Body of pancreas (tissue), 4 donors: ENCODE results near the gene GPRC5B. TPM values are rescaled to one million over a fixed set of nuclear protein-coding genes. Genes with fewer than 3 reads are reported as not detected.
A peak's percentile ranks its signal among the peaks of the same experiment; 100 is the strongest.

ENCODE experiments used
- ATAC-seq: fragments of 150-250 bp; one replicate; pipeline ENCODE4 v1.9.1; 2016
- DNase-seq, 4 donors: peaks; one replicate each; pipeline ENCODE4 v3.0.0-alpha.2; 2019
- H3K27ac ChIP-seq, 4 donors: fragments of 200-600 bp; sonication (generic); 1 replicate in 3 of 4; 2 replicates in 1 of 4; pipeline versions ENCODE4 v1.5.1 to v1.6.1; 2016 to 2019; ENCODE audit warnings: mild to moderate bottlenecking in 1 of 4, mixed read lengths in 1 of 4, moderate library complexity in 1 of 4
- H3K27me3 ChIP-seq, 2 donors: fragments of 200-600 bp; sonication (generic); one replicate each; pipeline ENCODE4 v1.6.0; 2016; ENCODE audit warnings: mild to moderate bottlenecking in 1 of 2
- H3K36me3 ChIP-seq, 2 donors: fragments of 200-600 bp; sonication (generic); replicated peaks in 1 of 2; 2 replicates each; pipeline ENCODE4 v1.5.1; 2016; ENCODE audit warnings: low read depth in 2 of 2; ENCODE audit not compliant: insufficient read depth in 1 of 2
- H3K4me1 ChIP-seq: fragments of 200-600 bp; sonication (generic); one replicate; pipeline ENCODE4 v1.6.0; 2016
- H3K4me3 ChIP-seq, 2 donors: fragments of 200-600 bp; sonication (generic); 1 replicate in 1 of 2; 2 replicates in 1 of 2; pipeline ENCODE4 v1.5.1; 2016 to 2019
- H3K9me3 ChIP-seq, 3 donors: fragments of 200-600 bp; sonication (generic); 1 replicate in 2 of 3; 2 replicates in 1 of 3; pipeline ENCODE4 v1.5.1; 2016
- POLR2A ChIP-seq, 3 donors: fragments of 450-650 bp; IDR thresholded peaks; one replicate each; pipeline ENCODE4 v1.6.1; 2016; ENCODE audit warnings: antibody characterized with exemption in 3 of 3, mild to moderate bottlenecking in 2 of 3
- WGBS, 2 donors: methylation state at CpG; one replicate each; pipeline ENCODE4 v1.1.5; 2017; 5-methylcytosine and 5-hydroxymethylcytosine counted together
- intact Hi-C: fragments of 100-400 bp; cut with DNase I; formaldehyde crosslinking; loops from one replicate; pipeline ENCODE4 v1.15.1; 2023
- total RNA-seq, 2 donors: library from RNA; depleted of rRNA; stranded (reverse); fragments of >200 nt; gene quantifications; one replicate each; pipeline ENCODE4 v1.1.0, GENCODE V29; 2016
- TF ChIP-seq, protein P1 (sequence below), 7 experiments: fragments of 450-650 bp in 4 of 7; fragments of 200-600 bp in 3 of 7; sonication (generic) in 3 of 7; IDR thresholded peaks; one replicate each; pipeline ENCODE4 v1.5.1; 2016 to 2019; ENCODE audit warnings: antibody characterized with exemption in 7 of 7

GPRC5B gene
- total RNA-seq, 2 donors from 2014 or later, result 27.7 to 31.6 TPM

DNA sequence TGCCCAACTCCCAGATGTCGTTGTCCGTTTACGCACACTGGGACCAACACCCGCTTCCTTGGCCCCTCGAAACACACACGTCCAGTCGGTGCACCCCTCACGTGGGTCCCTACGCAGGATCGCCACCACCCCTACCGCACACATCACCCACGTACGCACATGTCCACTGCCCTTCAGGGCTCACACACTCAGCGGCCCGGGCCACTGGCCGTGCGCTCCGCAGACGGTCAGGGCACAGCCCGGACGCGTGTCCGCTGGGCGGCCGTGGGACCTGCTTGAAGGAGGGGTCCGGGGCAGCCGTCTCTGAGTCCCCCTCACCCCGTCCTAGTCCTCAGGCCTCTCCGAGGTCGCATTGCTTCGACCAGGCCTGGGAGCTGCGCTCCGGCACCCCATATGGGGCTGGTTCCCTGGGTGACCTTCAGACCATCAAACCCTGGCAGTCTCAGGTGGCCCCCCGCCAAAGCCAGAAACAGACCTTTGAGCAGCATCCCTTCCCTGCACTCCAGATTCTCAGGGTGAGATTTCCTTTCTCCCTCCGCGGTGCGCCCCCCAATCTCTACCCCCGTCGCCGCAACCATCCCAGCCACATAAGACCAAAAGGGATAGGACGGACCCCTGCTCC lies 914 bp upstream of the GPRC5B start:
- peak overlapping the region in 2 of 4 donors; percentile 23 to 46 for H3K27ac ChIP-seq
- DNase-seq (peak; percentile 33 to 62 (median 42)), ATAC-seq (peak; percentile 15)
- no peaks in the 10 kb centered on the region for H3K9me3 ChIP-seq
- H3K27me3 ChIP-seq, result no peaks in the 10 kb centered on the region
- peaks cover 22% of the 10 kb centered on the region for H3K4me1 ChIP-seq
- TF ChIP-seq, protein P1, sequence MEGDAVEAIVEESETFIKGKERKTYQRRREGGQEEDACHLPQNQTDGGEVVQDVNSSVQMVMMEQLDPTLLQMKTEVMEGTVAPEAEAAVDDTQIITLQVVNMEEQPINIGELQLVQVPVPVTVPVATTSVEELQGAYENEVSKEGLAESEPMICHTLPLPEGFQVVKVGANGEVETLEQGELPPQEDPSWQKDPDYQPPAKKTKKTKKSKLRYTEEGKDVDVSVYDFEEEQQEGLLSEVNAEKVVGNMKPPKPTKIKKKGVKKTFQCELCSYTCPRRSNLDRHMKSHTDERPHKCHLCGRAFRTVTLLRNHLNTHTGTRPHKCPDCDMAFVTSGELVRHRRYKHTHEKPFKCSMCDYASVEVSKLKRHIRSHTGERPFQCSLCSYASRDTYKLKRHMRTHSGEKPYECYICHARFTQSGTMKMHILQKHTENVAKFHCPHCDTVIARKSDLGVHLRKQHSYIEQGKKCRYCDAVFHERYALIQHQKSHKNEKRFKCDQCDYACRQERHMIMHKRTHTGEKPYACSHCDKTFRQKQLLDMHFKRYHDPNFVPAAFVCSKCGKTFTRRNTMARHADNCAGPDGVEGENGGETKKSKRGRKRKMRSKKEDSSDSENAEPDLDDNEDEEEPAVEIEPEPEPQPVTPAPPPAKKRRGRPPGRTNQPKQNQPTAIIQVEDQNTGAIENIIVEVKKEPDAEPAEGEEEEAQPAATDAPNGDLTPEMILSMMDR (IDR thresholded peaks at IDR 0.05), result peak in 1 of 7 experiments; percentile 0
- TF ChIP-seq POLR2A (IDR thresholded peaks at IDR 0.05), result no peak
- WGBS, 2 donors, result 31 to 40% methylated on average over 20 to 41 of the region's 41 CpGs
- no peaks in the 10 kb centered on the region for H3K36me3 ChIP-seq
- intact Hi-C loops, result loop anchor here (5.0 kb wide), 1 partner anchor 283 kb away; no protein-coding TSS in a partner anchor
- no peak overlapping the region for H3K4me3 ChIP-seq

DNA sequence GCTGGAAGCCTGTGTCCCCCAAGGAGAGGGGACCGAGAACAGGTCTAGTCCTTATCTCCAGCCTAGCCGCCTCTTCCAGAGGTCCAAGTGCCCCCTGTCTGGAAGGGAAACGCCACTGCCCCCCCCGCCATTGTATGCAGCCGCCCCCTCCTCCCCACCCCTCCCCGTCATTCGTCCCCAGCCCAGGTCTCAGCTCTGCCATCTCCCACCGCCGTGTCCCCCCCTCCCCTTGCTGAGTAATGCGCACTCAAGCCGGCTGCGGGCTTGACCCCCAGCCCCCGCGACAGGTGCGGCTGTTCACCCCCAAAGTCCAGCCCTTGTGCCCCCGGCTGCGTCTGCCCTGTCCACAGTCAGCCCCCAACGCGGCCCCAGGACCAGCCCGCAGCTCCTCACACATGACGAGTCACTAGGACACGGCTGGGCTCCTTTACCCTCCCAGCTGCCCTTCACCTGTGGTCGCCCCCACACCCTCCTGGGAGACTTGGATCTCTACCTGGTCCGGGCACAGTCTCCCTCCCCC lies 622 bp downstream of the GPRC5B start:
- DNase-seq (peak; percentile 39 to 49 (median 43)), ATAC-seq (peak; percentile 23)
- Histone ChIP-seq H3K36me3 (no peaks in the 10 kb centered on the region), H3K9me3 (no peaks in the 10 kb centered on the region), H3K27ac (peak overlapping the region; percentile 12 to 85 (median 74)), H3K4me3 (peak overlapping the region; percentile 57 to 73), H3K27me3 (no peaks in the 10 kb centered on the region), H3K4me1 (peaks cover 28% of the 10 kb centered on the region)
- no peak for TF ChIP-seq POLR2A (IDR thresholded peaks at IDR 0.05)
- TF ChIP-seq, protein P1 (IDR thresholded peaks at IDR 0.05), result no peak
- intact Hi-C loops, result loop anchor here (5.0 kb wide), 1 partner anchor 172 kb away; no protein-coding TSS in a partner anchor
- 1 to 3% methylated on average over 6 to 19 of the region's 24 CpGs for WGBS, 2 donors

DNA sequence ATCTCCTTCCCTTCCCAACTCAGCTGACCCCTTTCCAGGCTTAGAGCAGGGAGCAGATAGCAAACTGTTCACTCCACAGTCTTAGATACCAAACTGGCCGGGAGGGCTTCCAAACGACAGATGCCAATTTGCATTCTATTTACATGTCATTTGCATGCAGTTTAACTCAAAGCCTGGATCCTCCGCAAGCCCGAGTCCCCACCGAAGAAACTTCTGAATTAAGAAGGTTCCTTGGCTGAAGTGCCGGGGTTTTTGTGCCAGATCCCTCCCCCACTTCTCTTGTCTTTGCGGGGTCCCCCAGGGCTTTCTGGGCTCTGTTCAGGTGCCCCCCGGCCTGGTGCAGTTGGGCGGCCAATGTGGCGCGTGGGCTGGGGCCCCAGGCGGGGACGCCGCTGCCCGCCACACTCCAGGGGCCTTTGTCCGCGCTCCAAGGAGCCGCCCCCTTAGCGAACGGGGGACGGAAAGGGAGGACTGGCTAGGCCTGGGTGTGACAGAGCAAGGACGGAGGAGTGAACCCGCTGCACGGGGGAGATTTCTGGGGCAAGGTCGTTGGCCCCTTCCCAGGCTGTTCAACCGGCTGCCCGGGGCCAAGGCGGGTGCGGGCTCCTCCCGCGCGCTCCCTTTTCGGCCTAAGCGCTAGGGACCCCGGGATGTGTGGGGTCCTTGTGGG lies 1.2 kb downstream of the GPRC5B start:
- ATAC-seq, result peak; percentile 11
- peak in 1 of 3 donors; percentile 31 for TF ChIP-seq POLR2A (IDR thresholded peaks at IDR 0.05)
- TF ChIP-seq, protein P1 (IDR thresholded peaks at IDR 0.05), result no peak
- intact Hi-C loops, result loop anchor here (5.0 kb wide), 1 partner anchor 171 kb away; no protein-coding TSS in a partner anchor
- Histone ChIP-seq H3K4me3 (peak overlapping the region; percentile 57 to 73), H3K27ac (peak overlapping the region; percentile 12 to 85 (median 74)), H3K36me3 (no peaks in the 10 kb centered on the region), H3K9me3 (no peaks in the 10 kb centered on the region), H3K27me3 (no peaks in the 10 kb centered on the region), H3K4me1 (peaks cover 28% of the 10 kb centered on the region)
- WGBS, 2 donors, result 14 to 50% methylated on average over 6 to 34 of the region's 35 CpGs
- DNase-seq, result peak; percentile 21 to 52 (median 38)

DNA sequence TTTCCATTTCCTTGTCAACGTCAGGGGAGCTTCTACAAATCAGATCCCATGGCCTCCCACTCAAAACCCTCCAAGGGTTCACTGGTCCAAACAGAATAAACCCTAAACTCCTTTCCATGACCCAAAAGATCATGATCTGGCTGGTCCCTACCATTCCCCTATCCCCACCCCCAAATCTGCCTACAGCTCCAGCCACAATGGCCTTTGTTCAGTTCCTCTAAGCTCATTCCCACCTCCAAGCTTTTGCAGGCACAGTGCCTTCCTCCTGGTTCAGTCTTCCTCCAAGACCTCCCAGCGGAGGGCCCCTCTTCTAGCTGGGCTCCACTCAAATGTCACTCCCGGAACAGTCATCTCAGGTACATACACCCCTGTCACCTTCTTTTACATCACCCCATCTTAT lies 2.0 kb downstream of the GPRC5B start:
- no peaks in the 10 kb centered on the region for H3K27me3 ChIP-seq
- peak overlapping the region in 3 of 4 donors; percentile 70 to 85 (median 77) for H3K27ac ChIP-seq
- H3K4me1 ChIP-seq, result peaks cover 28% of the 10 kb centered on the region
- H3K36me3 ChIP-seq, result no peaks in the 10 kb centered on the region
- DNase-seq (no peak), ATAC-seq (no peak)
- H3K9me3 ChIP-seq, result no peaks in the 10 kb centered on the region
- TF ChIP-seq, protein P1 (IDR thresholded peaks at IDR 0.05), result no peak
- TF ChIP-seq POLR2A (IDR thresholded peaks at IDR 0.05), result no peak
- intact Hi-C loops, result loop anchor here (5.0 kb wide), 1 partner anchor 170 kb away; no protein-coding TSS in a partner anchor
- WGBS, 2 donors, result 63 to 69% methylated on average over 3 of the region's 3 CpGs
- no peak overlapping the region for H3K4me3 ChIP-seq
